GM12878 (cell line): ENCODE results near the gene MYO1D. TPM values are rescaled to one million over a fixed set of nuclear protein-coding genes. Genes with fewer than 3 reads are reported as not detected.
A peak's percentile ranks its signal among the peaks of the same experiment; 100 is the strongest.

Experiments
- ATAC-seq: fragments of 200-7000 bp; cut with Tn5 transposase; 3 replicates; pipeline ENCODE4 v1.9.1; 2020; ENCODE audit warnings: mild to moderate bottlenecking, moderate library complexity
- BruUV-seq: library from RNA; stranded (reverse); fragments of 400-500 nt; replicated peaks from 2 replicates; lab custom pipeline; 2021; lab: Mats Ljungman, UMichigan
- CTCF ChIA-PET: fragments of 300-600 bp; sonication (Branson Sonifier 250); formaldehyde crosslinking; extraction: SDS; loops from one replicate; lab custom pipeline; 2021; ENCODE audit warnings: inconsistent platforms; lab: Yijun Ruan, JAX
- POLR2A ChIA-PET: fragments of 350-600 bp; formaldehyde crosslinking; extraction: SDS; loops from one replicate; lab custom pipeline; 2021; ENCODE audit warnings: inconsistent platforms; lab: Charles Lee
- RAD21 ChIA-PET: fragments of 300-600 bp; sonication (Branson Sonifier 250); formaldehyde crosslinking; loops from one replicate; lab custom pipeline; 2023; ENCODE audit warnings: antibody characterized with exemption; ENCODE audit not compliant: unreplicated experiment; lab: Charles Lee
- SMC1A ChIA-PET: fragments of 300-600 bp; sonication (Branson Sonifier 250); formaldehyde crosslinking; loops from one replicate; lab custom pipeline; 2023; ENCODE audit not compliant: unreplicated experiment, uncharacterized antibody; lab: Charles Lee
- DNase-seq: peaks from one replicate; pipeline ENCODE4 v3.0.0-alpha.2; 2011; ENCODE audit warnings: low read depth, low spot score
- FAIRE-seq: peaks from 3 replicates; lab custom pipeline; 2011; peaks lifted over from hg19 to GRCh38; lab: Jason Lieb, UNC
- H2AFZ ChIP-seq: 2 replicates; pipeline ENCODE4 v1.6.0; 2011; ENCODE audit warnings: low read depth, low read length, control low read depth; ENCODE audit not compliant: control insufficient read depth
- H3K27ac ChIP-seq: 2 replicates; pipeline ENCODE4 v1.5.1; 2011; ENCODE audit warnings: control low read depth; ENCODE audit not compliant: control insufficient read depth, insufficient read depth
- H3K27me3 ChIP-seq, 2 experiments: replicated peaks in 1 of 2; 2 replicates each; pipeline versions ENCODE4 v1.6.0 to v1.6.1; 2011; ENCODE audit warnings: low read length in 1 of 2; ENCODE audit not compliant: control insufficient read depth in 2 of 2, insufficient read depth in 2 of 2
- H3K36me3 ChIP-seq, 2 experiments: 2 replicates each; pipeline ENCODE4 v1.5.1; 2011; ENCODE audit warnings: low read length in 1 of 2; ENCODE audit not compliant: control insufficient read depth in 2 of 2, insufficient read depth in 2 of 2
- H3K4me1 ChIP-seq: 2 replicates; pipeline ENCODE4 v1.6.1; 2011; ENCODE audit warnings: mild to moderate bottlenecking, low read length, moderate library complexity, mixed read lengths; ENCODE audit not compliant: control insufficient read depth, insufficient read depth
- H3K4me2 ChIP-seq: 2 replicates; pipeline ENCODE4 v1.6.0; 2011; ENCODE audit warnings: control low read depth; ENCODE audit not compliant: control insufficient read depth, insufficient read depth
- H3K4me3 ChIP-seq: fragments of 200-600 bp; sonication (generic); 2 replicates; pipeline ENCODE4 v1.5.1; 2016
- H3K79me2 ChIP-seq: 2 replicates; pipeline ENCODE4 v1.6.0; 2011; ENCODE audit warnings: low read length; ENCODE audit not compliant: control insufficient read depth, insufficient read depth
- H3K9ac ChIP-seq: 2 replicates; pipeline ENCODE4 v1.8.0; 2011; ENCODE audit warnings: low read length, control low read depth, mixed read lengths; ENCODE audit not compliant: control insufficient read depth, insufficient read depth
- H3K9me3 ChIP-seq: replicated peaks from 3 replicates; pipeline ENCODE4 v1.5.1; 2011; ENCODE audit warnings: mild to moderate bottlenecking, low read length; ENCODE audit not compliant: control insufficient read depth, insufficient read depth
- H4K20me1 ChIP-seq: 2 replicates; pipeline ENCODE4 v1.6.0; 2011; ENCODE audit not compliant: control insufficient read depth, insufficient read depth
- NFIC ChIP-seq: IDR thresholded peaks from 2 replicates; pipeline ENCODE4 v1.6.1; 2012; ENCODE audit warnings: low read depth, mild to moderate bottlenecking, inconsistent platforms, low read length, moderate library complexity
- PAX8 ChIP-seq: fragments of 450-650 bp; IDR thresholded peaks from 2 replicates; pipeline ENCODE4 v1.6.1; 2017; ENCODE audit warnings: mild to moderate bottlenecking, moderate library complexity
- STAT1 ChIP-seq: fragments of 450-650 bp; conservative IDR thresholded peaks from 2 replicates; pipeline ENCODE4 v1.6.1; 2014; ENCODE audit warnings: antibody characterized with exemption, mild to moderate bottlenecking
- TAF1 ChIP-seq: IDR thresholded peaks from 2 replicates; pipeline ENCODE4 v1.6.1; 2011; ENCODE audit warnings: mild to moderate bottlenecking, low read depth, low read length, borderline replicate concordance
- WGBS: methylation state at CpG from one replicate; pipeline ENCODE4 v1.1.6; 2016; ENCODE audit warnings: low lambda C conversion rate; ENCODE audit not compliant: insufficient replicate concordance, insufficient coverage; ENCODE audit errors: missing lambda C conversion rate; 5-methylcytosine and 5-hydroxymethylcytosine counted together
- in situ Hi-C: fragments of 300-500 bp; cut with MboI; formaldehyde crosslinking; loops from 9 replicates; pipeline ENCODE4 v1.14.3; 2018; ENCODE audit warnings: mixed read lengths
- intact Hi-C: fragments of 100-400 bp; cut with micrococcal nuclease; formaldehyde crosslinking; loops from one replicate; pipeline ENCODE4 v1.14.2; 2022; ENCODE audit not compliant: unreplicated experiment
- polyA plus RNA-seq, 11 experiments: library from polyadenylated mRNA; depleted of rRNA in 4 of 11; unstranded in 6 of 11; stranded (reverse) in 5 of 11; fragments of >200 nt; fragmentation: Nextera tagmentation in 4 of 11; fragmentation: Illumina TruSeq in 1 of 11; extraction: Ambion mirVana in 4 of 11; extraction: Trizol in 1 of 11; gene quantifications; 1 replicate in 1 of 11; 2 replicates in 10 of 11; pipeline versions ENCODE4 v1.2.1 to v1.2.3, GENCODE V29; 2011 to 2016; ENCODE audit warnings: inconsistent platforms in 2 of 11, missing spikeins in 2 of 11, low read depth in 1 of 11
- total RNA-seq, 4 experiments: library from RNA; depleted of rRNA in 3 of 4; stranded (reverse); fragments of >200 nt in 3 of 4; fragmentation: Illumina TruSeq in 1 of 4; extraction: Trizol in 1 of 4; gene quantifications; 2 replicates each; pipeline versions ENCODE4 v1.2.1 to v1.2.3, GENCODE V29; 2013 to 2021
- TF ChIP-seq, protein P1 (sequence below): fragments of 450-650 bp; formaldehyde crosslinking; IDR thresholded peaks from 2 replicates; pipeline ENCODE4 v1.4.0; 2020; ENCODE audit warnings: mild to moderate bottlenecking, moderate library complexity

Gene MYO1D
- total and polyA plus RNA-seq, 10 of the 15 experiments (the other 5 are each of a cell fraction or from before 2014, with no cell fraction given) = 1.8 to 37.7 (median 25.4) TPM

GRCh38 chr17:32446949-32447348 is 430.0 kb downstream of the MYO1D start:
- Histone ChIP-seq H3K4me1 (peaks cover 3% of the 10 kb centered on the region), H3K4me2 (peak overlapping the region; percentile 57; the same call in 1 of the 2 replicates)
- SMC1A ChIA-PET = no interaction called here
- intact Hi-C loops = no loop called here
- TF ChIP-seq, protein P1, sequence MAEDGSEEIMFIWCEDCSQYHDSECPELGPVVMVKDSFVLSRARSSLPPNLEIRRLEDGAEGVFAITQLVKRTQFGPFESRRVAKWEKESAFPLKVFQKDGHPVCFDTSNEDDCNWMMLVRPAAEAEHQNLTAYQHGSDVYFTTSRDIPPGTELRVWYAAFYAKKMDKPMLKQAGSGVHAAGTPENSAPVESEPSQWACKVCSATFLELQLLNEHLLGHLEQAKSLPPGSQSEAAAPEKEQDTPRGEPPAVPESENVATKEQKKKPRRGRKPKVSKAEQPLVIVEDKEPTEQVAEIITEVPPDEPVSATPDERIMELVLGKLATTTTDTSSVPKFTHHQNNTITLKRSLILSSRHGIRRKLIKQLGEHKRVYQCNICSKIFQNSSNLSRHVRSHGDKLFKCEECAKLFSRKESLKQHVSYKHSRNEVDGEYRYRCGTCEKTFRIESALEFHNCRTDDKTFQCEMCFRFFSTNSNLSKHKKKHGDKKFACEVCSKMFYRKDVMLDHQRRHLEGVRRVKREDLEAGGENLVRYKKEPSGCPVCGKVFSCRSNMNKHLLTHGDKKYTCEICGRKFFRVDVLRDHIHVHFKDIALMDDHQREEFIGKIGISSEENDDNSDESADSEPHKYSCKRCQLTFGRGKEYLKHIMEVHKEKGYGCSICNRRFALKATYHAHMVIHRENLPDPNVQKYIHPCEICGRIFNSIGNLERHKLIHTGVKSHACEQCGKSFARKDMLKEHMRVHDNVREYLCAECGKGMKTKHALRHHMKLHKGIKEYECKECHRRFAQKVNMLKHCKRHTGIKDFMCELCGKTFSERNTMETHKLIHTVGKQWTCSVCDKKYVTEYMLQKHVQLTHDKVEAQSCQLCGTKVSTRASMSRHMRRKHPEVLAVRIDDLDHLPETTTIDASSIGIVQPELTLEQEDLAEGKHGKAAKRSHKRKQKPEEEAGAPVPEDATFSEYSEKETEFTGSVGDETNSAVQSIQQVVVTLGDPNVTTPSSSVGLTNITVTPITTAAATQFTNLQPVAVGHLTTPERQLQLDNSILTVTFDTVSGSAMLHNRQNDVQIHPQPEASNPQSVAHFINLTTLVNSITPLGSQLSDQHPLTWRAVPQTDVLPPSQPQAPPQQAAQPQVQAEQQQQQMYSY (CRISPR knock-in tag) = no peak
- TF ChIP-seq PAX8 = no peak
- no peak for TF ChIP-seq TAF1
- TF ChIP-seq NFIC = no peak
- no peak for TF ChIP-seq STAT1
- TF ChIP-seq, all 136 proteins: peak for 0
- Histone ChIP-seq H3K27me3 (no peaks in the 10 kb centered on the region), H3K9me3 (no peaks in the 10 kb centered on the region; the same call in 2 of the 3 replicates), H4K20me1 (no peaks in the 10 kb centered on the region; the same call in 1 of the 2 replicates), H2AFZ (no peak overlapping the region), H3K4me3 (peak overlapping the region; percentile 97; the same call in 1 of the 2 replicates), H3K9ac (no peak overlapping the region), H3K27ac (no peak overlapping the region), H3K36me3 (peaks cover 6 to 8% of the 10 kb centered on the region in 2 experiments), H3K79me2 (peaks cover 48% of the 10 kb centered on the region)
- FAIRE-seq (no peak), DNase-seq (no peak), ATAC-seq (no peak)
- ChIA-PET CTCF (interaction anchor here (6.3 kb wide), 1 partner anchor 17 kb away, joined by 102 read pairs; no protein-coding TSS in a partner anchor), RAD21 (no interaction called here), POLR2A (interaction anchor here (1.0 kb wide), 1 partner anchor 96 kb away, joined by 3 read pairs; no protein-coding TSS in a partner anchor)
- WGBS = 90% methylated on average over 2 of the region's 2 CpGs
- no TSS peak for BruUV-seq
- in situ Hi-C loops = no loop called here
